Measurements from ENCODE around the gene PRR3. TPM values are rescaled to one million over a fixed set of nuclear protein-coding genes. Genes with fewer than 3 reads are reported as not detected.
A peak's percentile ranks its signal among the peaks of the same experiment; 100 is the strongest.
"Not testable (repeated sequence)": the region's sequence is repeated elsewhere in the genome, so short reads cannot be mapped to it uniquely, and the experiment has no call there.

PRR3 gene
- total RNA-seq, 1 experiment from 2014 or later: 49.9 TPM

GRCh38 chr6:30518505-30519145 lies 38.5 kb upstream of the PRR3 start:
- CTCF ChIA-PET: interaction anchor here (1.0 kb wide), 1 partner anchor 25 kb away, joined by 3 read pairs; no protein-coding TSS in a partner anchor
- POLR2A ChIA-PET (ENCODE audit: low non-redundant PET); H3K4me1 ChIP-seq (ENCODE audit: insufficient read depth, low read length, poor library complexity, severe bottlenecking); BruUV-seq (replicated peaks); H3K36me3 ChIP-seq (ENCODE audit: insufficient read depth, low read length, poor library complexity, severe bottlenecking); H3K27ac ChIP-seq (ENCODE audit: low read depth, low read length, poor library complexity, severe bottlenecking); intact Hi-C loops (cut with micrococcal nuclease; ENCODE audit: unreplicated experiment); H3K27me3 ChIP-seq (replicated peaks; ENCODE audit: insufficient read depth, low read depth, low read length, poor library complexity); H3K4me3 ChIP-seq (ENCODE audit: low read depth, low read length, poor library complexity, severe bottlenecking); H3K9me3 ChIP-seq (ENCODE audit: low read depth, low read length, poor library complexity, severe bottlenecking): not testable (repeated sequence)
- peak; percentile 33 for DNase-seq (ENCODE audit: low spot score)

- Histone ChIP-seq H3K27me3 (replicated peaks; ENCODE audit: insufficient read depth, low read depth, low read length, poor library complexity) (no peaks in the 10 kb centered on the region), H3K27ac (ENCODE audit: low read depth, low read length, poor library complexity, severe bottlenecking) (no peak overlapping the region), H3K36me3 (ENCODE audit: insufficient read depth, low read length, poor library complexity, severe bottlenecking) (no peaks in the 10 kb centered on the region), H3K4me1 (ENCODE audit: insufficient read depth, low read length, poor library complexity, severe bottlenecking) (no peaks in the 10 kb centered on the region), H3K4me3 (ENCODE audit: low read depth, low read length, poor library complexity, severe bottlenecking) (no peak overlapping the region), H3K9me3 (ENCODE audit: low read depth, low read length, poor library complexity, severe bottlenecking) (no peaks in the 10 kb centered on the region)
- DNase-seq (ENCODE audit: low spot score): no peak
- ChIA-PET CTCF (no interaction called here), POLR2A (ENCODE audit: low non-redundant PET) (no interaction called here)
- BruUV-seq (replicated peaks): no TSS peak
- no peak for TF ChIP-seq CTCF (conservative IDR thresholded peaks at IDR 0.05; ENCODE audit: low read depth, low read length)
- TF ChIP-seq EZH2 (IDR thresholded peaks at IDR 0.05; ENCODE audit: borderline replicate concordance, low read depth, low read length, poor library complexity, severe bottlenecking): no peak
- intact Hi-C loops (cut with micrococcal nuclease; ENCODE audit: unreplicated experiment): no loop called here
These were observed 36.6 kb upstream of the PRR3 start for GRCh38 chr6:30520522-30520921.

GRCh38 chr6:30521082-30521481 lies 36.0 kb upstream of the PRR3 start:
- BruUV-seq (replicated peaks); DNase-seq (ENCODE audit: low spot score); H3K4me3 ChIP-seq (ENCODE audit: low read depth, low read length, poor library complexity, severe bottlenecking); intact Hi-C loops (cut with micrococcal nuclease; ENCODE audit: unreplicated experiment); H3K27ac ChIP-seq (ENCODE audit: low read depth, low read length, poor library complexity, severe bottlenecking); POLR2A ChIA-PET (ENCODE audit: low non-redundant PET); H3K9me3 ChIP-seq (ENCODE audit: low read depth, low read length, poor library complexity, severe bottlenecking); H3K27me3 ChIP-seq (replicated peaks; ENCODE audit: insufficient read depth, low read depth, low read length, poor library complexity); H3K4me1 ChIP-seq (ENCODE audit: insufficient read depth, low read length, poor library complexity, severe bottlenecking); H3K36me3 ChIP-seq (ENCODE audit: insufficient read depth, low read length, poor library complexity, severe bottlenecking); CTCF ChIA-PET: not testable (repeated sequence)

GRCh38 chr6:30521952-30522351 lies 35.1 kb upstream of the PRR3 start:
- H3K27ac ChIP-seq (ENCODE audit: low read depth, low read length, poor library complexity, severe bottlenecking); BruUV-seq (replicated peaks); DNase-seq (ENCODE audit: low spot score); H3K27me3 ChIP-seq (replicated peaks; ENCODE audit: insufficient read depth, low read depth, low read length, poor library complexity); H3K4me1 ChIP-seq (ENCODE audit: insufficient read depth, low read length, poor library complexity, severe bottlenecking); intact Hi-C loops (cut with micrococcal nuclease; ENCODE audit: unreplicated experiment); H3K36me3 ChIP-seq (ENCODE audit: insufficient read depth, low read length, poor library complexity, severe bottlenecking); H3K9me3 ChIP-seq (ENCODE audit: low read depth, low read length, poor library complexity, severe bottlenecking); POLR2A ChIA-PET (ENCODE audit: low non-redundant PET); H3K4me3 ChIP-seq (ENCODE audit: low read depth, low read length, poor library complexity, severe bottlenecking): not testable (repeated sequence)
- CTCF ChIA-PET: interaction anchor here (0.6 kb wide), 1 partner anchor 9 kb away, joined by 5 read pairs; no protein-coding TSS in a partner anchor

DNA sequence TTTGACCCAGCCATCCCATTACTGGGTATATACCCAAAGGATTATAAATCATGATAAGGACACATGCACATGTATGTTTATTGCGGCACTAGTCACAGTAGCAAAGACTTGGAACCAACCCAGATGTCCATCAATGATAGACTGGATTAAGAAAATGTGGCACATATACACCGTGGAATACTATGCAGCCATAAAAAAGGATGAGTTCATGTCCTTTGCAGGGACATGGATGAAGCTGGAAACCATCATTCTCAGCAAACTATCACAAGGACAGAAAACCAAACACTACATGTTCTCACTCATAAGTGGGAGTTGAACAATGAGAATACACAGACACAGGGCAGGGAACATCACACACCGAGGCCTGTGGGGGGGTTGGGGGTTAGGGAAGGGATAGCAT lies 30.7 kb upstream of the PRR3 start:
- H3K36me3 ChIP-seq (ENCODE audit: insufficient read depth, low read length, poor library complexity, severe bottlenecking); BruUV-seq (replicated peaks); H3K27ac ChIP-seq (ENCODE audit: low read depth, low read length, poor library complexity, severe bottlenecking); H3K9me3 ChIP-seq (ENCODE audit: low read depth, low read length, poor library complexity, severe bottlenecking); POLR2A ChIA-PET (ENCODE audit: low non-redundant PET); intact Hi-C loops (cut with micrococcal nuclease; ENCODE audit: unreplicated experiment); H3K4me1 ChIP-seq (ENCODE audit: insufficient read depth, low read length, poor library complexity, severe bottlenecking); H3K4me3 ChIP-seq (ENCODE audit: low read depth, low read length, poor library complexity, severe bottlenecking); DNase-seq (ENCODE audit: low spot score); CTCF ChIA-PET; H3K27me3 ChIP-seq (replicated peaks; ENCODE audit: insufficient read depth, low read depth, low read length, poor library complexity): not testable (repeated sequence)

GRCh38 chr6:30529349-30529875 lies 27.7 kb upstream of the PRR3 start:
- H3K27ac ChIP-seq (ENCODE audit: low read depth, low read length, poor library complexity, severe bottlenecking); H3K9me3 ChIP-seq (ENCODE audit: low read depth, low read length, poor library complexity, severe bottlenecking); H3K4me3 ChIP-seq (ENCODE audit: low read depth, low read length, poor library complexity, severe bottlenecking); BruUV-seq (replicated peaks); H3K27me3 ChIP-seq (replicated peaks; ENCODE audit: insufficient read depth, low read depth, low read length, poor library complexity); H3K4me1 ChIP-seq (ENCODE audit: insufficient read depth, low read length, poor library complexity, severe bottlenecking); intact Hi-C loops (cut with micrococcal nuclease; ENCODE audit: unreplicated experiment); DNase-seq (ENCODE audit: low spot score); H3K36me3 ChIP-seq (ENCODE audit: insufficient read depth, low read length, poor library complexity, severe bottlenecking): not testable (repeated sequence)
- ChIA-PET POLR2A (ENCODE audit: low non-redundant PET) (interaction anchor here (0.7 kb wide), 1 partner anchor 62 kb away, joined by 5 read pairs; no protein-coding TSS in a partner anchor), CTCF (interaction anchor here (1.2 kb wide), 1 partner anchor 12 kb away, joined by 5 read pairs; no protein-coding TSS in a partner anchor)
